Measurements from ENCODE around the gene C11orf58.

Gene C11orf58

DNA sequence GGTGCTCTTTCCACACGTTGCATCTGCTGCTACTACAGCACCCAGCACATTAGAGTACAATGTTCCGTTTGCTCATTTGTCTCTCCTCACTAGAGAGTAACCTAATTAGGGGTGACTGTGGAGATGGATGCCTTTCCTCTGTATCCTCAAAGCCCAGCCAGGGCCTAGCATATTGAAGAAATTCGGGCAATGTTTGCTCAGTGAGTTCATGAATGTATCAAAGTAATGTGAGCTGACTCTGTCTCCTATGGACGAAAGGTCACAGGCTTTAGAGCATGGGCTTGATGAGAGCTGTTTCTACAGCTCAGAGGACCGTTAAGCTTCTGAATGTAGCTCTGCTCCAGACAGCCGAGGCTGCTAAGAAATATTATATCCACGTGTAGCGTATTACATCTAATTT is 67.5 kb downstream of the C11orf58 start:
- DNase-seq = no peak

DNA sequence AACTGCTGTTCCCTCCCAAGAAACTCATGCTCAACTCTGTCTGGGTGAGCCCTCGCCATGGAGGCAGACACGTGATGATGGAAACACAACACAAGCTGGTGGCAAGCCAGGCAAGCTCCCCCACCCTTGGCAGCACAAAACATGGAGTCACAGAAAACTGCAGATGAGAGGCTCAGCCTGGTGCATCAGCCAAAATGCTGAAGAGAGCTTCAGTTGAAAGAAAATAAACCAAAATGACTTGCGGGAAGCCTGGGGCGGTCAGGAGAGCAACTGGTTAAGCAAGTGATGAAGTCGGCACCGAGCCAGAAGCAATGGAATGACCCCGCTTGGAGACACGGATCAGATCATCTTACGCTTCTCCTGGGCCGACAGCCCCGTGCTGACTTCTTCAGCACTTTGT is 68.3 kb downstream of the C11orf58 start:
- DNase-seq = no peak

- no peak for DNase-seq
These were observed 68.9 kb downstream of the C11orf58 start for GRCh38 chr11:16807306-16807705.
